ENCODE data around the gene PDGFD. TPM values are rescaled to one million over a fixed set of nuclear protein-coding genes. Genes with fewer than 3 reads are reported as not detected.

PDGFD gene
- total RNA-seq, 1 experiment from 2014 or later, result 2.6 TPM

- no peak for TF ChIP-seq AFF4 (CRISPR knock-in tag; IDR thresholded peaks at IDR 0.05; ENCODE audit: borderline replicate concordance)
- no peak for TF ChIP-seq ZNF532 (CRISPR knock-in tag; IDR thresholded peaks at IDR 0.05; ENCODE audit: borderline replicate concordance)
- TF ChIP-seq ARID4B (CRISPR knock-in tag; IDR thresholded peaks at IDR 0.05; ENCODE audit: borderline replicate concordance), result no peak
- TF ChIP-seq, protein P1, sequence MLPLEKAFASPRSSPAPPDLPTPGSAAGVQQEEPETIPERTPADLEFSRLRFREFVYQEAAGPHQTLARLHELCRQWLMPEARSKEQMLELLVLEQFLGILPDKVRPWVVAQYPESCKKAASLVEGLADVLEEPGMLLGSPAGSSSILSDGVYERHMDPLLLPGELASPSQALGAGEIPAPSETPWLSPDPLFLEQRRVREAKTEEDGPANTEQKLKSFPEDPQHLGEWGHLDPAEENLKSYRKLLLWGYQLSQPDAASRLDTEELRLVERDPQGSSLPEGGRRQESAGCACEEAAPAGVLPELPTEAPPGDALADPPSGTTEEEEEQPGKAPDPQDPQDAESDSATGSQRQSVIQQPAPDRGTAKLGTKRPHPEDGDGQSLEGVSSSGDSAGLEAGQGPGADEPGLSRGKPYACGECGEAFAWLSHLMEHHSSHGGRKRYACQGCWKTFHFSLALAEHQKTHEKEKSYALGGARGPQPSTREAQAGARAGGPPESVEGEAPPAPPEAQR (CRISPR knock-in tag; IDR thresholded peaks at IDR 0.05), result no peak
- TF ChIP-seq, protein P2, sequence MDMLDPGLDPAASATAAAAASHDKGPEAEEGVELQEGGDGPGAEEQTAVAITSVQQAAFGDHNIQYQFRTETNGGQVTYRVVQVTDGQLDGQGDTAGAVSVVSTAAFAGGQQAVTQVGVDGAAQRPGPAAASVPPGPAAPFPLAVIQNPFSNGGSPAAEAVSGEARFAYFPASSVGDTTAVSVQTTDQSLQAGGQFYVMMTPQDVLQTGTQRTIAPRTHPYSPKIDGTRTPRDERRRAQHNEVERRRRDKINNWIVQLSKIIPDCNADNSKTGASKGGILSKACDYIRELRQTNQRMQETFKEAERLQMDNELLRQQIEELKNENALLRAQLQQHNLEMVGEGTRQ (CRISPR knock-in tag; IDR thresholded peaks at IDR 0.05), result no peak
- TF ChIP-seq ATF1 (CRISPR knock-in tag; IDR thresholded peaks at IDR 0.05), result no peak
- no peak for TF ChIP-seq ZNF396 (CRISPR knock-in tag; IDR thresholded peaks at IDR 0.05; ENCODE audit: borderline replicate concordance)
Observed at GRCh38 chr11:103867481-103867880, 296.5 kb downstream of the PDGFD start (continued).

- Mint-ChIP-seq H3K36me3 (no peaks in the 10 kb centered on the region), H3K27me3 (ENCODE audit: low read depth) (no peaks in the 10 kb centered on the region), H3K4me3 (no peak overlapping the region), H3K4me1 (peaks cover 14% of the 10 kb centered on the region), H3K9me3 (no peaks in the 10 kb centered on the region), H3K27ac (no peak overlapping the region)
- DNase-seq (ENCODE audit: low spot score) (no peak), ATAC-seq (no peak)
- POLR2A ChIA-PET, result no interaction called here
- CTCF ChIA-PET, result interaction anchor here (1.0 to 1.4 kb wide), 4 partner anchors 12 to 181 kb away, joined by 3 to 13 read pairs (median 4); no protein-coding TSS in a partner anchor
- TF ChIP-seq ZNF281 (CRISPR knock-in tag; IDR thresholded peaks at IDR 0.05), result no peak
- no peak for TF ChIP-seq AR (CRISPR knock-in tag; IDR thresholded peaks at IDR 0.05)
- TF ChIP-seq, protein P3, sequence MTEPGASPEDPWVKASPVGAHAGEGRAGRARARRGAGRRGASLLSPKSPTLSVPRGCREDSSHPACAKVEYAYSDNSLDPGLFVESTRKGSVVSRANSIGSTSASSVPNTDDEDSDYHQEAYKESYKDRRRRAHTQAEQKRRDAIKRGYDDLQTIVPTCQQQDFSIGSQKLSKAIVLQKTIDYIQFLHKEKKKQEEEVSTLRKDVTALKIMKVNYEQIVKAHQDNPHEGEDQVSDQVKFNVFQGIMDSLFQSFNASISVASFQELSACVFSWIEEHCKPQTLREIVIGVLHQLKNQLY (CRISPR knock-in tag; IDR thresholded peaks at IDR 0.05), result no peak
- no peak for TF ChIP-seq ZBTB21 (CRISPR knock-in tag; IDR thresholded peaks at IDR 0.05; ENCODE audit: borderline replicate concordance)
Observed at GRCh38 chr11:103863497-103863896, 300.4 kb downstream of the PDGFD start.

All from WTC11 (cell line).